Germinal center (tissue), 1 donor: ENCODE results near the gene KMT2E.
"Not testable (repeated sequence)": the region's sequence is repeated elsewhere in the genome, so short reads cannot be mapped to it uniquely, and the experiment has no call there.

Source experiments
- DNase-seq: peaks from one replicate; pipeline ENCODE4 v3.0.0; 2012; ENCODE audit warnings: mixed read lengths, low spot score

KMT2E gene

GRCh38 chr7:104983578-104984539 is 30.1 kb upstream of the KMT2E start:
- peak; percentile 82 for DNase-seq

- DNase-seq, result no peak
Measured at GRCh38 chr7:104984585-104985258, 29.3 kb upstream of the KMT2E start.

- no peak for DNase-seq
Measured at GRCh38 chr7:104985259-104985617, 28.8 kb upstream of the KMT2E start.

GRCh38 chr7:104986628-104987259 is 27.3 kb upstream of the KMT2E start:
- peak; percentile 30 for DNase-seq

GRCh38 chr7:104987403-104987802 is 26.6 kb upstream of the KMT2E start:
- not testable (repeated sequence) for DNase-seq

GRCh38 chr7:104990983-104991382 is 23.0 kb upstream of the KMT2E start:
- no peak for DNase-seq

GRCh38 chr7:104992306-104992705 is 21.7 kb upstream of the KMT2E start:
- DNase-seq, result no peak

GRCh38 chr7:104993217-104993862 is 20.7 kb upstream of the KMT2E start:
- DNase-seq, result no peak

- DNase-seq, result no peak
Measured at GRCh38 chr7:104998040-104998752, 15.8 kb upstream of the KMT2E start.

- no peak for DNase-seq
Measured at GRCh38 chr7:105000200-105000599, 13.8 kb upstream of the KMT2E start.

GRCh38 chr7:105000927-105001336 is 13.1 kb upstream of the KMT2E start:
- DNase-seq, result no peak

- DNase-seq, result no peak
Measured at GRCh38 chr7:105001652-105002184, 12.3 kb upstream of the KMT2E start.

GRCh38 chr7:105003275-105003674 is 10.7 kb upstream of the KMT2E start:
- DNase-seq, result no peak

- no peak for DNase-seq
Measured at GRCh38 chr7:105003872-105004510, 10.0 kb upstream of the KMT2E start.

- DNase-seq, result not testable (repeated sequence)
Measured at GRCh38 chr7:105005006-105005405, 9.0 kb upstream of the KMT2E start.

GRCh38 chr7:105005486-105005885 is 8.5 kb upstream of the KMT2E start:
- not testable (repeated sequence) for DNase-seq

GRCh38 chr7:105006367-105007136 is 7.5 kb upstream of the KMT2E start:
- DNase-seq, result no peak

GRCh38 chr7:105007298-105007697 is 6.7 kb upstream of the KMT2E start:
- no peak for DNase-seq

- no peak for DNase-seq
Measured at GRCh38 chr7:105009667-105010503, 4.1 kb upstream of the KMT2E start.
